ENCODE measurements around the gene SLFN13.
"Not testable (repeated sequence)": the region's sequence is repeated elsewhere in the genome, so short reads cannot be mapped to it uniquely, and the experiment has no call there.

SLFN13 gene, protein sequence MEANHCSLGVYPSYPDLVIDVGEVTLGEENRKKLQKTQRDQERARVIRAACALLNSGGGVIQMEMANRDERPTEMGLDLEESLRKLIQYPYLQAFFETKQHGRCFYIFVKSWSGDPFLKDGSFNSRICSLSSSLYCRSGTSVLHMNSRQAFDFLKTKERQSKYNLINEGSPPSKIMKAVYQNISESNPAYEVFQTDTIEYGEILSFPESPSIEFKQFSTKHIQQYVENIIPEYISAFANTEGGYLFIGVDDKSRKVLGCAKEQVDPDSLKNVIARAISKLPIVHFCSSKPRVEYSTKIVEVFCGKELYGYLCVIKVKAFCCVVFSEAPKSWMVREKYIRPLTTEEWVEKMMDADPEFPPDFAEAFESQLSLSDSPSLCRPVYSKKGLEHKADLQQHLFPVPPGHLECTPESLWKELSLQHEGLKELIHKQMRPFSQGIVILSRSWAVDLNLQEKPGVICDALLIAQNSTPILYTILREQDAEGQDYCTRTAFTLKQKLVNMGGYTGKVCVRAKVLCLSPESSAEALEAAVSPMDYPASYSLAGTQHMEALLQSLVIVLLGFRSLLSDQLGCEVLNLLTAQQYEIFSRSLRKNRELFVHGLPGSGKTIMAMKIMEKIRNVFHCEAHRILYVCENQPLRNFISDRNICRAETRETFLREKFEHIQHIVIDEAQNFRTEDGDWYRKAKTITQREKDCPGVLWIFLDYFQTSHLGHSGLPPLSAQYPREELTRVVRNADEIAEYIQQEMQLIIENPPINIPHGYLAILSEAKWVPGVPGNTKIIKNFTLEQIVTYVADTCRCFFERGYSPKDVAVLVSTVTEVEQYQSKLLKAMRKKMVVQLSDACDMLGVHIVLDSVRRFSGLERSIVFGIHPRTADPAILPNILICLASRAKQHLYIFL

DNA sequence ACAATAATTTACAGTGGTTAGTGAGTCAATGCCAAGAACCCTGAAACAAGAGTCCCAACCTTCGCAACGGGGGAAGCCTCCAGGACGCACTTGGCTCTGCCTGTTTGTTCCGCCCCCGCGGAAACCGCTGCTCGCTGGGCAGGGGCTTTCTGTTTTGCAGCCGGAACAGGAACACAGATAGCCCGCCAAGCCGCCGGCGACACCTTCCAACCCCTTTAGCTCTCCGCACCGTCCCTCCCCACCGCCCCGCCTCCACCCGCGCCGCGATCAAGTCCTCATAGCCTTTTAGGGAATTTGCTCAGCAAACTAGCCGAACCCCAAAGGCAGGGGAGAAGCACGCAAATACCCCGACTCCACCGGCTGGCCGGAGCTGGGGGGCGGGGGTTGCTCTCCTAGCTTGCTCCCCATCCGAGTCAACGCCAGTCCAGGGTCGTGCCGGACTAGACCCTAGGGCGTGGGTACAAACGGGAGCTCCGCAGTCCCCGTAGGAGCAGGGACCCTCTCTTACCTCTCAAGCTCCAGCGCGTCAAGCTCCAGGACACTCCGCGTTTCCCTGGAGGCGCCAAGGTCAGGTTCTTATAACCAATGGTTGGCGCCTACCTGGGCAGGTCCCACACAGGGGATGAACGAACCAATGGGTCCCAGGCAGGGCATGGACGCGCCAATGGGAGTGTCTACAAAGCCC lies at the start of gene SLFN13:
SLFN13 (minus strand) TSS at position 553 of the 685 bp plus-strand sequence. CDS start 3,086 bp downstream, outside the sequence.
- DNase-seq, result peak; percentile 94

DNA sequence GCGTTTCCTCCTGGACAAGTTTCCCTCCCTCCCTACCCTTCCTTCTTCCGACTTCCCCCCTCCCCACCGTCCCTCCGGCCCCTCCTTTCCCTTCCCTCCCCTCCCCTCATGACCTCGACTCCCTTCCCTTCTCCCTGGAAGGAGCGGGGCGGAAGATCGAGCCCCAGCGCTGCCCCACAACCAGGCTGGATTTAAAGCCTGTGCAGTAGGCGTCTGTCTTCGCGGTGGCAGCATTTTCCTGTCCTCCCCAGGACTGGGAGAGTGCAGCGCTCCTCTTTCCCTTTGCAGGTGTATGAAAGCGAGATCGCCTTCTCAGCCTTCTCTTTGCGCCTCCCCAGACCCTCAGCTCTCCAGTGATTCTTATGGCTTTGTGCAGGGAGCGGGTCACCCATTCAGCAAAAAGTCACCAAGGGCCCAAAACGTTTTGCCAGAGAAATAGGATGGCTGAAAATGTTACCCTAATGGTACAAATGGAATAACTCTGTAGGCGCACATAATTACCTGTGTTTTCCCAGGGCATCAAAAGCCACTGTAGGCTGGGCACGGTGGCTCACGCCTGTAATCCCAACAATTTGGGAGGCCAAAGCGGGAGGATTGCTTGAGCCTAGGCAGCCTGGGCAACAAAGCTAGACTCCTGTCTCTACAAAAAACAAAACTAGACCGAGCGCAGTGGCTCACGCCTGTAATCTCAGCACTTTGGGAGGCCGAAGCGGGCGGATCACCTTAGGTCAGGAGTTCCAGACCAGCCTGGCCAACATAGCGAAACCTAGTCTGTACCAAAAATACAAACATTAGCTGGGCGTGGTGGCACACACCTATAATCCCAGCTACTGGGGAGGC lies 48.1 kb upstream of the SLFN13 start:
- DNase-seq, result no peak

DNA sequence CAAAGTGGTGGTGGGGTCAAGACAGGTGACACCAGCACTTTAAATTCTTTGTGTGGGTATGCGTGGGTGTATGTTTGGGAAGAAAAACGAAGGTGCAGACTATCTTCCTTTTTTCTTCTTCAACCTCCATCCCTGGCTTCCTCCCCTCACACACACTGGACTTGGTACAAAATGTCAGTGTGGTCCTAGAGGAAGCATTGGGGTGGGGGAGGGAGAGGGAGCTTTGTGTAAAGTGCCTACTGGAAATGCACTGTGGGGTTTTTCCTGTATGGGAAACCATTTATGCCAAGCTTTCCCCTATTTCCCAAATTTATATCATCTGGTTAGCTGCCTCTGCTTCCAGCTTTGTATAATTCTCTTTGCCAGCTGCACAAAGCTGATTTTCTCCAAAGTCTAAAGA lies 44.5 kb upstream of the SLFN13 start:
- DNase-seq, result no peak

DNA sequence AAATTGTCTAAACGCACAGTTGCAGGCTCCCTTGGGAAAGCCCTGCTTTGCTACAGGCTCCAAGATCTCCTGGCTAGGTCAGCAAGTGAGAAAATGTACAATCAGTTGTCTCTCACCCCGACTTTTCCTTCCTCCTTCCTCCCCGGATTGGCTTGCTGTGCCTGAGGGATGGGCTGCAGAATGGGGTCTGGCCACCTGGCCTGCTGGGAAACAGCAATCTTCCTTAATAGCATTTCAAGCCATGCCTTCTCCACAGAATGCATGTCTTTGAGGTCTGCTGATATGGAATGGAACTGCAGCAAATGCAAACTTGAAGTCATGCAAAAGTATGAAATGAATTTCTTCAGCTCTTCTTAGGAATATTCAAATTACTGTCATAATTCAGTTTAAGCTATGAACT lies 42.9 kb upstream of the SLFN13 start:
- DNase-seq, result no peak

DNA sequence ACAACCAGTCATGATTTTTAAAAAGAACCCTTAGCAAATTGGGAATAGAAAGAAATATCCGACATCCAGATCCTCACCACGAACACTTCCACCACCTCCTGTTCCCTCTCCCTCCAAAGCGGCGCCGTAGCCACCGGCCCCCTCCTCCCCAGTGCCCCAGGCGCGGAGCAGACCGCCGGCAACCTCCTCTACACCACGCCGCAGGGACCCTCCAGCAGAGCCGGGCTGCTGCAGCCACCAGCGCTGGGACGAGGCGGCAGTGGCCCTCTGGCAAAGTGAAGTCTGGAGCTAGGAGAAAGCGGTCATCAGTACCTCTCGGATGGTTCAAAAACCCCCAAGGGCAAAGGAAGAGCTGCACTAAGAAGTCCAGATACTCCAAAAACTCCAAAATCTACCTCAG lies 41.4 kb upstream of the SLFN13 start:
- DNase-seq, result no peak

DNA sequence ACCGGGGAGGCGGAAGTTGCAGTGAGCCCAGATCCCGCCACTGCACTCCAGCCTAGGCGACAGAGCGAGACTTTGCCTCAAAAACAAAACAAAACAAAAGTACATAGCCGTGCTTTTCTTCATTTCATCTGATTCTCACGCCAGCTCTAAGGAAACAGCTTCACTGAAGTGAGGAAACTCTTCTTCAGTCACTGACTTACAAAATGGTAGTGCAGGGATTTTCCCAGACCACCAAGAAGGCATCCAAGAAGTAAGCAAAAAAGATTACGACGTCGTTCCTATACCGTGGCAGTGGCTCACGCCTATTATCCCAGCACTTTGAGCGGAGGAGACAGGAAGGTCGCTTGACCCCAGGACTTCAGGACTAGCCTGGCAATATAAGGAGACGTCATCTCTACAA lies 40.4 kb upstream of the SLFN13 start:
- peak; percentile 62 for DNase-seq

DNA sequence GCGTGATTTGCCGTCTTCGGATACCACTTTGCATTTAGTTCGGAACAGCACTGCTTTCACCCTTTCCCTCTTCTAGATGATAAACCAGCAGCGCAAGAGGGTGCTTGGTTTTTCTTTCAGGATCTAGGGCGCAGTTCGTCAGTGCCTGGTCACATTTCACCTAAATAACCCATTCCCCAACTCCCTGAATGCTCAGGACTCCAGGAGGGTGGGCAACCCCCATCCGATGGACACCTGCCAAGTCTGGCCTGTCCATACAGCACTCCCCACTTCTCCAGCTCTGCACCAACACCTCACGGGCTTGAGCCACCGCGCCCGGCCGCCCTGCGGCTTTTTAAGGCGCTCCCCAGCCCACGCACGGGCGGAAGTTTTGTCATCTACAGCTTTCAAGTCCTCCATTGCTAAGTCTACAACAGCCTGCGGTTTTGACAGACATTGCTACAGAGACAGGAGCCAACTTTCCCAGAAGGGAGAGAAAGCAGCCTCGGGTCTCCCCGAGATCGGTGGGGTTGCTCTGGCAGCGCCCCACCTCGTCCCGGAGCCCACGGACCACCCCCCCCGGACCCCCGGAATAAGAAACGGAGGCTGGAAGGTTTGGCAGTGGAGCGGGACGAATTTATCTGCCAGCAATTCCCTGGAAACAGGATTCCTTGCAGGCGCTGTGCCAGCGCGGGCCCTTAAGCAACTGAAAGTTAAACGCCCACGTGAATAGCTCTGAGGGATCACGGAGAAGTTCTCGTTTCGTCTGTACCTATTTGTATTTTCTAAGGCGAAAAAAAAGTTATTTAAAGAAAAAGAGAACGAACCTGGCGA lies 38.6 kb upstream of the SLFN13 start:
- peak; percentile 93 for DNase-seq

DNA sequence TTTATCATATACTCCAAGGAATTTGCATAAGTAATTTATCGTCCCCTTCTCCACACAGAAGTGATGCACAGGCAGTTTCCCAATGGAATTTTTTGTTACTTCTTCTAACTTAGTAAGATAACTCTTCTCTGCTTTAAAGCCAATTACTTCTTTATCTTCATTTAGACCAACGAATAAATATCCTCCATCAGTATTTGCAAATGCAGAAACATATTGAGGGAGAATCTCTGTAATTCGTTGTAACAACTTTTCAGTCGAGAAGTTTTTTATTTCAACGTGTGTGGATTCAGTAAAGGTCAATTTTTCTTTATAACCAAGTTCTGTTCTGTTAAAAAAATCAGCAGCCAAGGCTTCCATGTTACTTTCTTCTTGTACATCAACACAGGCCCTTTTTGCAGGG lies 30.7 kb upstream of the SLFN13 start:
- DNase-seq, result no peak

DNA sequence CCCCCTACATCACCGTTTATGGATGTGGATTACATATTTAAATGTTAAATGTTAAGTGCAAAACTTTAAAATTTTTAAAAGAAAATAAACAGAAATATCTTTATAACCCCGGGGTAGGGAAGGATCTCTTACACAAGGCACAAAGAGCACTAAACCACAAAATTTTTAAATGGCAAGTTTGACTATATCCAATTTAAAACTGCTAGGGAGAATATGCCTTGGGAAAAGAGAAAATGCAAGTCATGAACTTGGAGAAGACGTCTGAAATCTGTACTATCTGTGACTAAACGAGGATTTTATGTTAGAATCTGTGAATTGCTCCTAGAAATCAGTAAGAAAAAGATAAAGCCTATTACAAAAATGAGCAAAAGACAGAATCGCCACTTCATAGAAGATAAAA lies 28.7 kb upstream of the SLFN13 start:
- no peak for DNase-seq

DNA sequence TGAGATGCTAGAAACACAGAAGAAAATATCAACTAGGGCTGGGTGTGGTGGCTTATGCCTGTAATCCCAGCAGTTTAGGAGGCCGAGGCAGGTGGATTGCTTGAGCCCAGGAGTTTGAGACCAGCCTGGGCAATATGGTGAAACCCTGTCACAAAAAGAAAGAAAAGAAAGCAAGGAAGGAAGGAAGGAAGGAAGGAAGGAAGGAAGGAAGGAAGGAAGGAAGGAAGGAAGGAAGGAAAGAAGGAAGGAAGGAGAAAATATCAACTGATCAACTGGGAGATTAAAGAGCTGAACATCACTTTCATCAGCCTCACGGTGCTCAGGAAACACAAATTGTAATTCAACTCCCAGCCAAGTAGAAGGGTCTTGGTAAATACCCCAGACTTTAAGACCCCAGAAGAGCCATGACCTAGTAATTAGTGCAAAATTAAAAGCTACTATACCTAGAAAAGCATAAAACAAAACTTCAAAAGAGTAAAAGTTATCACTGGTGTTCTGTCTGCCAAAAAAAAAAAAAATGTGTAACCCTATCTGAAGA lies 27.8 kb upstream of the SLFN13 start:
- DNase-seq, result no peak

DNA sequence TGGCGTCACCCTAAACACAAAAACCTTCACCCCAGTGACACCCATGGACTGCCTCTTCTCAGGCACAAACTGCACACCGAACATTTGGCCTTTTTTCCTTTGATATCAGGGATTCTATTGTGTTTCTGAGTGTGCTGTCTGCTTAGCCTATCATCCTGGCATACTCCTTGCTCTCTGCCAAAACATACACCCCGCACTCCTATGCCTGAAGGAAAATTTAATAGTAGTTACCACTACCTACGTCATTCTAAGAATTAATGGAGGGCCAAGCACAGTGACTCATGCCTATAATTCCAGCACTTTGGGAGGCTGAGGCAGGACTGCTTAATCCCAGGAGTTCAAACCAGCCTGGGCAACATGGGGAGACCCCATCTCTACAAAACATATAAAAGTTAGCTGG lies 19.9 kb upstream of the SLFN13 start:
- DNase-seq, result no peak

DNA sequence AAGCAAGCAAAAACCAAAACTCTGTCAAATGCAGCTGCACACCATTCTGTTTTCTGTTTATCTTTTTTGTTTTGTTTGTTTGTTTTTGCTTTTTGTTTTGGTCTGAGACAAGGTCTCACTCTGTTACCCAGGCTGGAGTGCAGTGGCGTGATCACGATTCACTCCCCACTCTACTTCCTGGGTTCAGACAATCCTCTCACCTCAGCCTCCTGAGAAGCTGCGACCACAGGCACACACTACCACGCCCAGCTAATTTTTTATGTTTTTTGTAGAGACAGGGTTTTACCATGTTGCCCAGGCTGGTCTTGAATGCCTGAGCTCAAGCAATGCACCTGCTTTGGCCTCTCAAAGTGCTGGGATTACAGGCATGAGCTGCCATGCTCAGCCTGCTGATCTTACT lies 19.3 kb upstream of the SLFN13 start:
- no peak for DNase-seq

DNA sequence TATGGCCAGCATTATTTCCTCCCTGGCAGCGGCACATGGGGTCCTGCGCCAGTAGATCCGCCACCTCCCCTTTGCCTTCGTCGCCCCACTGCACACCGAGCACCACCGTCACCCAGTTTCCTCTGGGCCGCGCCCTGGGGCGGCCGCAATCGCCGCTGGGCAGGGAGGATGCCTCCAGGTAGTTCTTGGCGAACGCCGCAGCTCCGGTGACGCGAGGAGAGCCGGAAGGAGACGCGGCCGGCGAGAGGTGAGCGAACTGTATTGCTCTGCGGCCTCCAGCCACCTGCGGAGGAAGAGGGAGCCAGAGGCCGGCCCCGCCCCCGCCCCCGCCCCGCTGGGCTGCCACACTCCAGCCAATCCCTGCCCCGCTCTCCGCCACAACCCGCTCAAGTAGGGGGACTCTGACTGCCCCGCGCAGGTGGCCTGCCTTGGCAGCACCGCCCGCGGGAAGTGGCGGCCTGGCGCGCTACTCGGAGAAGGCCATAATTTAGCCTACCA lies 11.8 kb upstream of the SLFN13 start:
- DNase-seq, result no peak

DNA sequence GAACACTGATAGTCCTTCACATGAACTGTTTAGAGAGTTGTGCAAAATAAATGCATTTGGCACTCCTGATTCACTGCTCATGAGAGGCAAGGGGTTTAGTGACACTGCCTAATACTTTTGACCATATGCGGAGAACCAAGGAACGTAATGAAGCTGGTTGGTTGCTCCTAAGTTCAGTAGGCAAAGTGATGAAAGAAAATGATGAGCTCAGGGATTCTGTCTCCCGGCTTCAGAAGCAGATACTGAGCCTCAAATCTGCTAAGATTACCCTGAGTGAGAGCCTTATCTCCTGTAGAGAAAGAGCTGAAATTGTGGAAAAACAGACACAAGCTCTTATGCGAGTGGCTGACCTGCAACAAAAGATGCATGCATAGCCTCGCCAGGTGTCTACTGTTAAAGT lies 5.5 kb upstream of the SLFN13 start:
- not testable (repeated sequence) for DNase-seq

DNA sequence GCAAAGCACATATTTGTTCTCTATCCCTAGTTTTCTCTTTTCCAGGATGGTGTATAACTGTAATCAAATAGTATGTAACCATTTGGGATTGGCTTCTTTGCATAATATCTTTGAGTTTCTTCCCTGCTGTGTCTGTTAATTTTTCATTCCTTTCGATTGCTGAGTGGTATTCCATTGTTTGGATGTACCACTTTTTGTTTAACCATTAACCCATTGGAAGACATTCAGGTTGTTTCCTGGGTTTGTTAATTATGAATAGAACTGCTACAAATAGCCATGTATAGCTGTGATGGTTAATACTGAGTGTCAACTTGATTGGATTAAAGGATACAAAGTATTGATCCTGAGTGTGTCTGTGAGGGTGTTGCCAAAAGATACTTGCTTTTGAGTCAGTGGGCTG lies 4.6 kb upstream of the SLFN13 start:
- no peak for DNase-seq

DNA sequence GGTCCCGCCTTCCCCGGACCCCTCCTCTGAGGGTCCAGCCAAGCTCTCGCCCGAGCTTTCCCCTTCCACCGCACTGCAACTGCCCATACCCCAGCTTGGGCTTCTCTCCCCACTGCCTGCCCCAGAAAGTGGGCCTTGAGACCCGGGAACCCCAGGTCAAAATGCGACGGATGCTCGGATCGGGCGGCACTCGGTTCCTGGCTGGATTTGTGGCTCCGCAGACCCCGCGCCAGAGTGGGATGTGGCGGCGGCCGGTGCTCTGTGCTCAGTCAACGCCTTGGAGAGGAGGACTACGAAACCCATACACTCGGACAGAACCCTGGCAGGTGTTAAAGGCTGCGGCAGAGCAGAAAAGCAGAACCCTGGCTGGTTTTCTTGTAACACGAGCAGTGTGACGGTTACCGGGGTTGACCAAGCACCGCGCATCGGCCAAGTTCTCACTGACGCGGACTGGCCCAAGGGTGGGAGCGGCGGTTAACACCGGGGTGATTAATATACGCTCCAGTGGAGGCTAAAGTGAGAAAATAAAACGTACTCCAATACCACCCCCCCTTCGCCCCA lies 885 bp upstream of the SLFN13 start:
- DNase-seq, result peak; percentile 19

DNA sequence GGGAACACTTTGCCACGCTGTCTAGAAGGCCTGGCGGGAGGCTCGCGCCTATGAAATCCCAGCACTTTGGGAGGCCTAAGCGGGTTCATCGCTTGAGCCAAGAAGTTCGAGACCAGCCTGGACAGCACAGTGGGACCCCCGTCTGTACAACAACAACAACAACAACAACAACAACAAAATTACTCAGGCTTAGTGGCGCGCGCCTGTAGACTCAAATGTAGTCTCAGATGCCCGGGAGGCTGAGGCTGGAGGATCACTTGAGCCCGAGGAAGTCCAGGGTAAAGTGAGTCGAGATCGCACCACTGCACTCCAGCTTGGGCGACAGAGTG lies 297 bp upstream of the SLFN13 start:
- peak; percentile 2 for DNase-seq

DNA sequence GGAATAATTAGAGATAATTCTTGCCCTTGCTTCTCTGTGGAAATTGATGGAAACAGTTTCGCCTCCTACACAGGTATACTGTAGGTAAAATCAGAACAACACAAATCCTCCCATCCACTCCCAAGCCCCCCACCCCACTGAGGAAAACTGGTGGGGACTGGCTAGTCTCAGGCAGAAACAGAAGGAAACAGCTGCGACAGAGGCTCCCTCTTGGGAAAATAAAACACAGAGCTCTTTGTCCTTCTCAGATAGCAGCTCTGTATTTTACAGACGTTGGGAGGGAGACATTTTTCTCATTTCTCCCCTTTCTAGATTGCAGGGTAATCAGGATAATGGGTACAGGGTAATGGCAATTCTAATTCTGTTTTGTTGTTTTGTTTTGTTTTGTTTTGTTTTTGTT lies 1.1 kb downstream of the SLFN13 start:
- DNase-seq, result no peak

DNA sequence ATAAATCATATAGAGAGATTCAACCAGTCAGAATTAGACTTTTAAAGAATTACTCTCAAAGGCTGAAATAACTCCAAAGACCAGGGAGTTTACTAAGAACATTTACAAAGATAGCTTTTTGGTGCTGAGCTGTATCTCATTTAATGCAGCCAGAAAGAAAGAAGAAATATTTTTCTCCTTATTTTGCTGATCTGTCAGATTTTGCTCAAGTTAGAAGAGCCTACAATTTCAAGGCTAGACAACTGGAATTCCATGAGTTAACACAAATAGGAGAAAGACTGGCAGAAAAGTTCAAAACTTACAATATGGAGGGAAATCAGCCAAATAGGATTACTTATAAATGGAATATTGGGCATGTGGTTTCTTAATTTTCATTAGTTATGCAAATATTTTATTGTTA lies 10.1 kb downstream of the SLFN13 start:
- DNase-seq, result no peak

DNA sequence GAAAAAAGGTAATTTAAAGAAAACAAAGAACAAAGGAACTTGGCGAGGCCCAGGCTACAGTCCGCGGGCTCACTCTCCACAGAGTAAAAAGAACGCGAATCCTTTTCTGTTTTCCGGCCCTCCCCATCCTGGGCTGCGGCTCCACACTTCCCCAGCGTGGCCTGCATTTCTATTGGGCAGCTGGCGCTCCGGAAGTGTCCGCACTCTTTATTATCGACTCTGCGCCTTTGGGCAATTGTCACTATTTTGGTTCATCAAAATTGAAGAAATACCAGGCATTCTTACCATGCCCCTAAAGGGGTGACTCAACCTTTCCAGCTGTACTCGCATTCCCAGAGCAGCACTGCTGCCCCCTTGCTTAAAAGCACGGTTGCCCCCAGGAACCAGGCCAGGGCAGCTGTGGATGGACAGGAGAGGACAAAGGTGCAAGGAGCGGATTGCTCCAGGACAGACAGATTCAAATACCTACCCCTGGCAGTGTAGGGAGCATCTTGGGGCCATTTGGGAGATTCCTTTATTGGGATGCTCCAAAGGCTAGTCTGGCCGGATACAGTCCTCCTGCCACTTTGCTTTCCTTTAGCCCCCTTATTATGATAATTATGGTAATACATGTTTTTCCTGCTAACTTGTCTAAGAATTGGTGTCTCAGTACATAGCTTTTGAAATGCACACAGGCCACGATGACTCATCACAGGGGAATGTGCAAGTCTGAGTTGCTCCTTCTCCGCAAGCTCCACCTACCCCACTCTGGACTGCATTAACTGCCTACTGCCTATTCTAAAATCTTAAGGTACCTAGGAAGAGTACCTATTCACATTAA lies 15.3 kb downstream of the SLFN13 start:
- DNase-seq, result peak; percentile 93

Data from inflammatory macrophage treated with lipopolysaccharide for 4 hours (primary cell).